HG03159 (cell line): Measurements from ENCODE around the gene STAU1.
"Not testable (repeated sequence)": the region's sequence is repeated elsewhere in the genome, so short reads cannot be mapped to it uniquely, and the experiment has no call there.

Experiments used
- ATAC-seq: cut with Tn5 transposase; IDR thresholded peaks from one replicate; pipeline ENCODE4 v1.9.1; 2021; ENCODE audit warnings: mild to moderate bottlenecking, moderate library complexity; ENCODE audit not compliant: unreplicated experiment

Gene STAU1

DNA sequence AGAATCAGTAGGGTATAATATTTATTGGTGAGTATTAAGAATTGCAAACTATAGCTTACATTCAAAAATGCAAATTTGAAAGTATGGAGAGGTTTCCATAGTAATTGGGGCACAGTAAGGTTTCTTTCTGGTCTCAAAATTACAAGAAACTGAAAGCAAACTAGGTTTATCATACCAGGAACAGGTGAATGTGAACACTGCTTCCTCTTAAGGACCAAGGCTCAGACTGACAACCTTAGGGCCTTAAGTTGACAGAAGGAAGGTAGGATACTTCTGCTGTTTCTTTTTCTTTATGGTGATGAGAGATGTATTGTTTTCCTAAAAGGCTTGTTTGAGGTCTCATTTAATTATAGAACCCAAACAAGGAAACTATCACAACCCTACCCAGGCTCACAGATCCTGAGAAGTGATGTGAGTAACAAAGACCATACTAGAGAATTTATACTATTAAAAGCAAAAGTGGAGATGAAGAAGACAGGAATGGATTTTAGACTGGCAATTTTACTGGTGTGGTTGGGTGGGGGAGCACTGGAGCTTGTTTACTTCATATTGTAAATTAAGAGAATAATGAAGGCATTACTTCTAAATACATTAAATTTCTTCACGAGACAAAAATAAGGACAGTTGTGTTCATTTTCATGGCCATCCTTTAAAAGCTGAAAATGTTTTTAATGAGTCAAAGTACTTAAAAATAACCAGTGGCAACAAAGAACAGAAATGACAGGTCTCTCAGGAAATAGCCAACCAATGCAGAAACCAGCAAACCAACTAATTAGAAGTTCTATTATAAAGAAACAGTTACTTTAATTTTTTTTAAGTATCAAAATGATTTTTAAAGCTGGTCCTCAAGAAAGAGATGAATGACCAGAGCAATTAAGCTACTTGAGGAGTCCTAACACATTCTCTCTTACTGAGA, 21.3 kb downstream of the STAU1 start:
- ATAC-seq, result peak; percentile 74

DNA sequence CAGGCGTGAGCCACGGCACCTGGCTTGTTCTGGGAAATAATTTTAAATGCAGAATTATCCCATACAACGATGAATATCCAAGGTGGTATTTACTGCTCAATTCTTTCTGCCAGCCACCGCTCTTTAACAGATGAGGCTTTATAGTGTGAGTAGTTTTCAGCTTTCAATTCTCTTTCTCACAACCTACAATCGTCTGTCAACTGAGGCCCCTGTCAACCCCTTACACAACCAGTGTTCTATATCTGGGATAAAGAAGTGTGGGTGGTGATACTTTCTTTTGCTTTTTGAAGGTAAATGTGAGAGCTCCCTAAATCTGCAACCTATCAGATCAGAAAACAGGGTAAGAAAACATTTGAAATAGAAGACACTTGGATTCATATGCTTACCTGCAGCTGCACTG, 22.5 kb downstream of the STAU1 start:
- no peak for ATAC-seq

DNA sequence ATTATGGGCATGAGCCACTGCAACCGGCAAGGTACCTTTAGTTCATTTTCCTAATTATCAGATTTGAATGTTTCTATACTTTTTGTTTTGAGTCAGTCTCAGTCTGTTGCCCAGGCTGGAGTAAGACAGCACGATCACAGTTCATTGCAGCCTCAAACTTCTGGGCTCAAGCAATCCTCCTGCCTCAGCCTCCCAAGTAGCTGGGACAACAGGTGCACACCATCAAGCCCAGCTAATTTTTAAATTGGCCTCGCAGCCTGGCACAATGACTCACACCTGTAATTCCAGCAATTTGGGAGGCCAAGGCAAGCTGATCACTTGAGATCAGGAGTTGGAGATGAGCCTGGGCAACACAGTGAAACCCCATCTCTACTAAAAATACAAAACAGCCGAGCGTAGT, 24.4 kb downstream of the STAU1 start:
- no peak for ATAC-seq

DNA sequence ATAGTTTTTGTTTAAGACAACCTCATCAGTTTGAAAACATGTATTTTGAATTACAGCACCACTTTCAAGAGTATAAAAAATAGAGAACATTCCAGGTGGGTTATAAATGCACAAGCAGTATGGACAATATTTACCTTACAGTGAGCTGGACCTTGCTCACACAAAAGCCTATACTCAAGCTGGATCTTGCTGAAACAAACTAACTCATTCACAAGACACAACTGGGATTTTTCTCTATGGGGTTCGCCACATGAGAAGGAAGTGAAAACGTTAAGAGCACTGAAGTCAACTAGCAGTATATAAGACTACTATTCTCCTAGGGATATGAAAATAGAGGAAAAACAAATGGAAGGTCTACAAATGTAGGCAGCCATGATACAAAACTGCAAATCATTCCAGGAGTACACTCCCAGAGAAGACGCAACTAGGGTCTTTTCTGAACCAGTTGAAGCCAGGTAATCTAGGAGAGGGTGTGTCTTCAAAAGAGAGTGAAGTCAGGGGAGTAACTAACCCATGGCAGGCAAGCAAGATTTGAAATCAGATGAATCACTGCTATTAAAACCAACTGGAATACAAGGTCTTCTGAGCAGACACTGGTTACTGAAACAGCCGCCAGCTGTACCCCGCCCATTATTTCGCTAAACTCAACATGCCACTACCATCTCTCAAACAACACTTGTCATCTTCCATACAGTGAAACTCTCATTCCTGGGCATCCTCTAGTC, 26.5 kb downstream of the STAU1 start:
- no peak for ATAC-seq

DNA sequence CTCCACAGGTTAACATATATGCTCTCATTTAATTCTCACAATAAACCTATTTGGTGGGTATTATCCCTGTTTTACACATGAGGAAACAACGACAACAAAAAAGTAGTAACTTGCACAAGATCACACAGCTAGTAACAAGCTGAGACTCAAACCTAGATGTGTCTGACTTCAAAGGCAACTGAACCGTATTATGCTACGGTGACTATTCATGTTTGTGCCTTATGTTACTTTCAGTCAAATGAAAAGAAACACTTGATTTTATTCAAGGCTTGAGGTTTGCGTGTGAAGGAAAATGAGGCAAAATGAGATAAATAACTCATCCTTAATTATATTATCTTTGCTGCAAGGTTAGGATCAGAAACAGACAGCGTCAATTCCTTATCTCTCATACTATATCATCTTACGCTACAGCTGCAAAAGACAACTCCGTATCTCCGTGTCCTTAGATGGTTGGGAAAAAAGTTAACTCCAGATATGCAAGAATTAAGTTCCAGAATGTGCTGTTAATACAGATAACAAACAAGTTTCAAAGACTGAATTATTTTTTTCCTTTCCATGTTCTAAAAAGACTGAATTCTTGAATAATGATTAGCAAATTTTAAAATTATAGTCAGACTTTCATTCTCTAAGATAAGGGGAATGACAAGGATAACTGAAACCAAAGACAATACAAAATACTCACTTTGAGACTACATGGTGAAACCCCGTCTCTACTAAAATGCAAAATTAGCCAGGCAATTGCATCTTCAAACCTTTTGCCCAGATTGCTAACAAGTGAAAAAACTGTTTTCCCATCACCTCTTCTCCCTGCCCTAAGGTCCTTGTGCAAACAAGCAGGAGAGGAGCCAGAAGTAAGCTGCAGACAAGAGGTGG, 27.8 kb downstream of the STAU1 start:
- no peak for ATAC-seq

DNA sequence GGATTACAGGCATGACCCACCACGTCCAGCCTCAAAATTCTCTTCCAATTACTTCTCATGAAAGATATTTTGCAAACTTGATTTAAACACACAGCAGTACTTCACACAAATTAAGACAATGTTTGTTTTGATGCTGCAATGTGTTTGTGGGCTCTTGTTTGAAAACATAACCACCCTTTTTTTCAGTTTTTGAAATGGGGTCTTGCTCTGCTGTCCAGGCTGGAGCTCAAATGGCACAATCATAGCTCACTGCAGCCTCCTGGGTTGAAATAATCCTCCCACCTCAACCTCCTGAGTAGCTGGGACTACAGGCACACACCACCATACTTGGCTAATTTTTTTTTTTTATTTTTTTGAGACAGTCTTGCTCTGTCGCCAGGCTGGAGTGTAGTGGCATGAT, 31.0 kb downstream of the STAU1 start:
- ATAC-seq, result no peak

DNA sequence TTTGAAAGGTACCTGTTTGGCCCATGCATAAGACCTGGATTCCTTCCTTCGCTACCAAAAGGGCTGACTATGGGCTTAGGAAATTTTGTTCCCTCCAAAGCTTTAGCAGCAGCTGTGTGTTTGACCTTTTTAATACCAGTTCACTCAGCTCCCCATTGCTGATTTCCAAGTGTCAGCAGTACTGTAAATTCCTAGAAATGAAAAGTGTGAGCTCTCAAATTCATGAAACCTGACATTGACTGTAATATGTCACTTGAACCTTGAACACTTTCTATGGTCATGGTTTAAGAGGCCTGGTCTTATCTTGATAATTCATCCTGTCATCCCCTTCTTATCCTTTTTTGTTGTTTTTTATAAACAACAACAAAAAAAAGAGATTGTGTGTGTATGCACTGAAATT, 31.7 kb downstream of the STAU1 start:
- no peak for ATAC-seq

DNA sequence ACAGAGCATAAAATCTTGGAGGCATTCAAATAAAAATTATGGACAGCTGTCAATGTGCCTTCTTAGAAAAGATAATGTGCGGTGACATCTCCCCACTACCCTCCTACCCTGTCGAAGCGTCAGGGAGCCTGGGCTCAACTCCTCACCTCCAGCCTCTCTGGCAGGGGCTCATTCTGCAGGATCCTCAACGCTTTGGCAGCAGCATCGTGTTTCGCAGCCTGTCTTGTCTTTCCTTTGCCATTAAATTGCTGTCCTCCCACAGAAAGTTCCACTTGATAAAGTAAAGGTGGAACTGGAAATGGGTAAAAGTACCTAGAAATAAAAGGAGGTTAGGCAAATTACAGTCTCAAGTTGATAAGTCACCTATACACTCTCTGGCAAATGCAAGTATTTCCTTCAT, 36.7 kb downstream of the STAU1 start:
- no peak for ATAC-seq

DNA sequence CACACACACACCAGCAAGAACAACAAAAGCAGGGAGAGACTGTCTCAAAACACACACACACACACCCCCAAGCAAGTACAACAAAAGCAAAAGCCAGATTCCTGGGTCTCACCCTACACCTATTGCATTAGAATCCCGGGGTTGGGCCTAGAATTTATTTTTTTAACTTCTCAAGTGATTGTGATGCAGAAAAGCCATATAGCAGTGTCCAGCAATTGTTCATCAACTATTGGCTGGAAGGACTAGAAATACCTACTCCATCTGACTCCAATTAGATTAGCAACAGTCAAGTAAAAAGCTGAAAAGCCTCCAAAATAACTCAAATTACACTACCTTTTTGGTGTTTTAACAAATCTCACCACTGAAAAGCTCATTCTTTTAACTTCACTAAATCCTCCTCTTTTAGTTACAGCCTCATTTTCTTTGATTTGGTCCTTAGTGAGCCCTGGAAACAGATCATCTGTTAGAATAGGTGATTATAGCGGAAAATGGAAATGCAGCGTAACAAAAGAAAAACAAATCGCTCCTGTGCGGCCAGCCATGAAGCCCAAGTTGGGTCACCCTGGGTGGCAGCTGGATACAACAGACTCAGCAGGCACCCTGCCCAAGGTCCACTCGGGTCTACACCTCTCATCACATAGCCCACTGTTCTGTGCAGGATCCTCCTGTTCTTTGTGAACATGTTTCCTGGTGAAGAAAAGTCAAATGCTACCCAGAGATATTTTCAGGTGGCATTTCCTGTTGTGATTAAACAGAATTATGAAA, 38.7 kb downstream of the STAU1 start:
- no peak for ATAC-seq

DNA sequence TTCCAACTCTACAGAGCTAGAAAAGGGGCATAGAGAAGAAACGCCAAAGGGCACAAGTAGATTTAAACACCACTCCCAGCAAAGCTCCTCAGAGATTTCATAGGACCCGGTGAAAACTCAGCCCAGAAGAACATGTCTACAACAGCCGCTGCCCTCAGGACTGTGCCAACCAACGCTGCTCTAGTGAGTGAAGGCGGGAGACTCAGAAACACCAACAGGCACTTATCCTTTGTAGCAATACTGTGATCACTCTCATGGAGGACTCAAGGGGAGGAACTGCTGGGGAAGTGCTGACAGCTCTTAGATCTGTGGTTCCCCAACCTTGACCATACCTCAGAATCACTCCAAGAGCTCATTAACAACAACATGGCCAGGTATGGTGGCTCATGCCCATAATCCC, 39.5 kb downstream of the STAU1 start:
- ATAC-seq, result no peak

DNA sequence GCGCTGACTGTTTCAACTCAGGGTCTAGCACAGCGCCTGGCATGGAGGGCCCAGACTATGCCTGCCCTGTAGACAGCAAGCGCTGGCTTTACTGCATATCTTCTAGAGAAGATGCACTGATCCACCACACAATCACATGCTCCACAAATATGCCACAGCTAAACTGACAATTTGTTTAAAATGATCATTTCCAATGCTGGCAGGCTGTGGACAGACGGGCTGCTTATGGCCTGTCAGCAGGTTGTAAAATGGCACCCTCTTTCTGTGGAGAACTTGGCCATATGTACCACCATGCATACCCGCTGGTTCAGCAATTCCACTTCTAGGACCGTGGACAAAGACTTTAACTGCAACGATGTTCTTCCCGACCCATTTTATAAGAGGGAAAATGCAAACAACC, 40.8 kb downstream of the STAU1 start:
- no peak for ATAC-seq

DNA sequence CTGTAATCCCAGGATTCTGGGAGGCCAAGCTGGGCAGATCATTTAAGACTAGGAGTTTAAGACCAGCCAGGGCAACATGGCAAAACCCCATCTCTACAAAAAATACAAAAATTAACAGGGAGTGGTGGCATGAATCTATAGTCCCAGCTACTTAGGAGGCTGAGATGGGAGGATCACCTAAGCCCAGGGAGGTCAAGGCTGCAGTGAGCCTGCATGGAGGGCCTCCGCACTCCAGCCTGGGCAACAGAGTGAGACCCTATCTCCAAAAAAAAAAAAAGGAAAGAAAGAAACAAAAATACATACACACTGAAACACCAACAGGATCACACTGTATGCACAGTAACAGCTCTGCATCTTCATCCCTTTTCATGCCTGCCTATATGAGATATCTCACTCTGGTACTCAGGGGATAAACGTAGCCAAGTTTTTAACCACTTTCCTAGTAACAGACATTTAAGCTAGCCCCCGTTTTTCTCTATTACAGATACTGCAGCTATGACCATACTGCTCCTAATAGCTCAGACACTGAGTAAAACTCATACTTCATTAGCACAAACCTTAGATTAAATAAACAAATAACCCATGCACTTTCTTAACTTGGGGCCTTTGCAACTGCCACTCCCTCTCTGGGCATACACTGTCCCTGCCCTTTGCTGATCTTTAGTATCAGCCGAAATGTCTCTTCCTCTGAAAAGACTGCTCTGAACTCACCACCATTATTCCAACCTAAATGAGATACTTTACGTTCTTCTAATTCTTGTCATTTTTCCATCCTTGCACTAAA, 41.5 kb downstream of the STAU1 start:
- ATAC-seq, result no peak

DNA sequence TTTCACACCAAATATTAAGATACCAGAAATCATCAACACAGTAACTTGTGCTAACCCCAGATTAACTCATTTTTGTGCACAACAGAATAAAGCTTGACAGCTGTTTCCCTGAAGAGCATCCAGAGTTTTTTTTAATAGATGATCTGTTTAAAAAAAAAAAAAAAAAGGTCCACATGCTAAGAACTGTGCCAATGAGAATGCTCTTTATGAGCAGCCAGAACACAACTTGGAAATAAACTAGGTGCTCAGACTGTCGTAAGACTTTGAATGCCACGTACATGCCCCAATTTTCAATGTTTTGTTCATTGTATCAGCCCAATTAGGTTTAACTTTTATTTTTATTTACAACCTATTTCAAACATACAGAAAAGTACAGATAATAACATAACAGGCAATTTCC, 47.3 kb downstream of the STAU1 start:
- no peak for ATAC-seq

DNA sequence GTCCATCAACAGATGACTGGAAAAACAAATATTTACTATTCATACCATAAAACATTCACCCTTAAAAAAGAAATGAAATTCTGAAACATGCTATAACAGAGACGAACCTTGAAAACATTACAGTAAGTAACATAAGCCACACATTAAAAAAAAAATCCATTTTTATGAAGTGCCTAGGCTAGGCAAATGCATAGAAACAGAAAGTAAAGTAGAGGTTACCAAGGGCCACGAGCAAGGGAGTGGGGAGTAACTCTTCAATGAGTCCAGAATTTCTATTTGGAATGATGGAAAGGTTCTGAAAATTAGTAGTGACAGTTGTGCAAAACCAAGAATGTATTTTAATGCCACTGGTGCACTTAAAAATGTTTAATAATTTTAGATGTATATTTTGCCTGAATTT, 47.7 kb downstream of the STAU1 start:
- ATAC-seq, result no peak

DNA sequence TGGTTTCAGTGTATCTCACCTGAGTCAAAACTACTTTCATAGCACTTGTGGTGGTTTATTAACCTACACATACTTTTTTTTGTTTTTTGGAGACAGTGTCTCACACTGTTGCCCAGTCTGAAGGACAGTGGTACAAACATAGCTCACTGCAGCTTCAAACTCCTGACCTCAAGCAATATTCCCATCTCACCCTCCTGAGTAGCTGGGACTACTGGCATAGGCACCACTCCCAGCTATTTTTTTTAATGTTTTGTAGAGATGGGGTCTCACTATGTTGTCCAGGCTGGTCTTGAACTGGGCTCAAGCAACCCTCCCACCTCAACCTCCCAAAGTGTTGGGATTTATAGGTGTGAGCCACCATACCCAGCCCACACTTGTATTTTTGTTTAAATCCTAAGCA, 49.7 kb downstream of the STAU1 start:
- ATAC-seq, result no peak

DNA sequence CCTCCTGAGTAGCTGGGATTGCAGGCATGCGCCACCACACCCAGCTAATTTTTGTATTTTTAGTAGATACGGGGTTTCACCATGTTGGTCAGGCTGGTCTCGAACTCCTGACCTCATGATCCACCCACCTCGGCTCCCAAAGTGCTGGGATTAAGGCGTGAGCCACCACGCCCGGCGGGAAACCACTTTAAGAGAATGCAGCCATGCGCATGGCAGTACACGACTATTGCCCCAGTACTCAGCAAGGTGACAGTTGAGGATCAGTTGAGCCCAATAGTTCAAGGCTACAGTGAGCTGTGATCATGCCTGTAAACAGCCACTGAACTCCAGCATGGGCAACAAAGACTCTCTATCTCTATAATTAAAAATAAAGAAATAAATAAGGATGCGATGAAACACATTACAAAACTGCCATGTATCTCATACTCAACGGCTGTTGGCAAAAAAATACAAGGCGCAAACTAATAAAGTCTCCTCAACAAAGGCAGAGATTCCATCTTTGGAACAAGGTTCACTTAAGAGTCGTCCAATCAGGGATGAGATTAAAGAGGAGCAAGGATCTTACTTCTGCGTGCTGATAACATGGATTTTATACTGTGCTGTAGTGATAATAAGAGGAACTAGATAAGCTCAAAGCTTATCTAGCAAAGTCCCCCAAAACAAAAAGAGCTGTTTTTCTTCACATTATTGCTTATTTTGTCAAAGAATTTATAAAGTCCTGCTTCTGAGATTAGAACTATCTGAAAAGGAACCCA, 51.1 kb downstream of the STAU1 start:
- no peak for ATAC-seq

DNA sequence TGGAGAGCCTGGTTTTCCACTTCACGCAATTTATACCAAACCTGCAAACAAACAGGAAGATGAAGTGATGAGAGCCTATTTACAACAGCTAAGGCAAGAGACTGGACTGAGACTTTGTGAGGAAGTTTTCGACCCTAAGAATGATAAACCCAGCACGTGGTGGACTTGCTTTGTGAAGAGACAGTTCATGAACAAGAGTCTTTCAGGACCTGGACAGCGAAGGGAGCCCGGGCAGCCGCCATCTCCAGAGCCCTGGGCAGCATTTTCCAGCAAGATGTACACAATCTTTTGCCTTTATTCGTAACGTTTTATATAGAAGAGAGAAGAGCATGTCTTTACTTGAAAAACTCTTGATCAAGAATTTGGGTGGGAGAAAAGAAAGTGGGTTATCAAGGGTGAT, 53.3 kb downstream of the STAU1 start:
- ATAC-seq, result not testable (repeated sequence)

DNA sequence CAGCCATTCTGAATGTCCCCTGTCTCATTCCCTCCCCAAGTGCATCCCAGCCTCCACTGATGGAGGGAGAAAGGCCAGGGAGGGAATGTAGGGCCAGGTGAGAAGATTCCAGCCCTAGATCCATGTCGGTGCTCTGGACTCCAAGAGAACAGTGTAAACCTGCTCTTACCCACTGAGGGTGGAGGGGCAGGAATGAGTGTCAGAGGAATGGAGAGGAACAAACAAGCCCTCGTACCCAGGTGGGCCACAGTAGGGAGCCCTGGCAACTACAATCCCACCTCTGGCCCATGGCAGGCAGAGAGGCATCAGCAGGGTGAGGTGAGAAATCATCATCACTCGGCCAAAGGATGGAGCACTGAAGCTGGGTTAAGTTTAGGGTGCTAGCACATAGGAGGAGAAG, 54.6 kb downstream of the STAU1 start:
- ATAC-seq, result no peak

DNA sequence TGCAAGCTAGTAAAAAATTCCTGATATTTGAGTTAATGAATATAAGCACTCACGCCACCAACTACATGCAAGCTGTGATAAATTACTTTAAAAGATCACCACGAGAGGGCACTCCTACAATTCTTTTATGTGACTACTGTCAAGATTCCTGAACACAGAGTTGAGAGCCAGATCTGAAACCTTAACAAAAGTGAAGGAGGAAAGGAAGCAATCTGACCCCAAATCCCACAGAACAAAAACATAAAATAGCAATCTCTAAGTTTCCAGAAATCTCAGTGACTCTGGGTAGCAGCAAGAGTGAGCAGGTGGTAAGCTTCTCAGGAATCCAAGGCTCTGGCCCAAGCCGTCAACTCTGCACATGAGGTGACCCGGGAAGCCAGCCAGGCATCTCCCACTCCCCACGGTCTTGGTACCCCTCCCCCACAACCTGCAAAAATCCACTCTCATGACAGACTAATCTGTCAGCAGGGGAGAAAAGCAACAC, 55.1 kb downstream of the STAU1 start:
- ATAC-seq, result no peak
